HepG2 (cell line): ENCODE measurements around the gene MED22.

ENCODE experiments used
- CTCF ChIP-seq: sonication (generic); formaldehyde crosslinking; IDR thresholded peaks from 2 replicates; pipeline ENCODE4 v1.5.0; 2020; ENCODE audit warnings: mild to moderate bottlenecking, missing genetic modification reagents, moderate library complexity
- EED ChIP-seq: sonication (generic); formaldehyde crosslinking; IDR thresholded peaks from 2 replicates; pipeline ENCODE4 v1.5.0; 2020; ENCODE audit warnings: mild to moderate bottlenecking, missing genetic modification reagents
- EP300 ChIP-seq, 3 experiments: sonication (generic) in 1 of 3; formaldehyde crosslinking in 1 of 3; IDR thresholded peaks; 2 replicates each; pipeline versions ENCODE4 v1.5.1 to v1.6.1; 2011 to 2020; ENCODE audit warnings: low read depth in 2 of 3, low read length in 2 of 3, borderline replicate concordance in 1 of 3, improper control_type of control experiment in 1 of 3, mild to moderate bottlenecking in 1 of 3, missing genetic modification reagents in 1 of 3, moderate library complexity in 1 of 3
- EZH2 ChIP-seq: conservative IDR thresholded peaks from 2 replicates; pipeline ENCODE4 v1.6.1; 2012; ENCODE audit warnings: mild to moderate bottlenecking, low read depth, low read length, moderate library complexity
- FOXP4 ChIP-seq: sonication (generic); formaldehyde crosslinking; IDR thresholded peaks from 2 replicates; pipeline ENCODE4 v1.4.0; 2020; ENCODE audit warnings: missing genetic modification reagents
- NR2C2 ChIP-seq: sonication (generic); formaldehyde crosslinking; IDR thresholded peaks from 2 replicates; pipeline ENCODE4 v1.4.0; 2020; ENCODE audit warnings: missing genetic modification reagents, mild to moderate bottlenecking, moderate library complexity, borderline replicate concordance
- REST ChIP-seq, 2 experiments: IDR thresholded peaks; 2 replicates each; pipeline ENCODE4 v1.6.1; 2011 to 2012; ENCODE audit warnings: low read length in 2 of 2, borderline replicate concordance in 1 of 2, low read depth in 1 of 2, mild to moderate bottlenecking in 1 of 2, moderate library complexity in 1 of 2
- TARDBP ChIP-seq: sonication (generic); formaldehyde crosslinking; IDR thresholded peaks from 2 replicates; pipeline ENCODE4 v1.8.0; 2022; ENCODE audit warnings: mild to moderate bottlenecking, missing genetic modification reagents
- ZNF205 ChIP-seq: IDR thresholded peaks from 2 replicates; pipeline ENCODE4 v1.6.1; 2018; ENCODE audit warnings: missing biosample characterization, missing genetic modification reagents
- ZNF430 ChIP-seq: sonication (generic); formaldehyde crosslinking; IDR thresholded peaks from 2 replicates; pipeline ENCODE4 v1.9.0; 2021; ENCODE audit warnings: mild to moderate bottlenecking, missing genetic modification reagents
- ZNF552 ChIP-seq: sonication (generic); formaldehyde crosslinking; IDR thresholded peaks from 2 replicates; pipeline ENCODE4 v1.9.0; 2022; ENCODE audit warnings: missing genetic modification reagents, mild to moderate bottlenecking, borderline replicate concordance
- ZNF558 ChIP-seq: sonication (generic); formaldehyde crosslinking; IDR thresholded peaks from 2 replicates; pipeline ENCODE4 v1.9.0; 2022; ENCODE audit warnings: mild to moderate bottlenecking, missing genetic modification reagents, borderline replicate concordance
- ZNF615 ChIP-seq: sonication (generic); formaldehyde crosslinking; IDR thresholded peaks from 2 replicates; pipeline ENCODE4 v1.5.0; 2020; ENCODE audit warnings: mild to moderate bottlenecking, missing genetic modification reagents, borderline replicate concordance
- ZNF639 ChIP-seq: conservative IDR thresholded peaks from 2 replicates; pipeline ENCODE4 v1.6.1; 2018; ENCODE audit warnings: missing genetic modification reagents

- TF ChIP-seq ZNF430 (CRISPR knock-in tag) = no peak
- no peak for TF ChIP-seq CTCF (CRISPR knock-in tag)
- TF ChIP-seq ZNF615 (CRISPR knock-in tag) = no peak
- TF ChIP-seq ZNF205 (CRISPR knock-in tag) = no peak
- TF ChIP-seq REST (IDR thresholded peaks at IDR 0.05; ENCODE audit: borderline replicate concordance in 1 of 2, low read depth in 1 of 2, low read length in 2 of 2) = no peak
- TF ChIP-seq NR2C2 = no peak
- TF ChIP-seq EZH2 = no peak
- TF ChIP-seq ZNF558 = no peak
- no peak for TF ChIP-seq ZNF639
- no peak for TF ChIP-seq ZNF552 (CRISPR knock-in tag)
- no peak for TF ChIP-seq EED (CRISPR knock-in tag)
- no peak for TF ChIP-seq TARDBP
- TF ChIP-seq FOXP4 = no peak
- no peak for TF ChIP-seq EP300 (IDR thresholded peaks at IDR 0.05; ENCODE audit: low read depth in 2 of 2, low read length in 2 of 2)
- no peak for TF ChIP-seq EP300 (CRISPR knock-in tag; IDR thresholded peaks at IDR 0.05; ENCODE audit: borderline replicate concordance)
These were observed 13.8 kb downstream of the MED22 start for GRCh38 chr9:133334161-133334560.
